Measurements from ENCODE around the gene MKKS.

GRCh38 chr20:10468340-10468845, 34.4 kb upstream of the MKKS start:
- TF ChIP-seq GATA2 (IDR thresholded peaks at IDR 0.05; ENCODE audit: low read depth, low read length), result no peak
- no peak for TF ChIP-seq GATA3 (IDR thresholded peaks at IDR 0.05; ENCODE audit: low read depth, low read length)

Measured in SH-SY5Y (cell line).